DOHH2 (cell line): ENCODE measurements around the gene SLC25A11.
A peak's percentile ranks its signal among the peaks of the same experiment; 100 is the strongest.

ENCODE experiments used
- H3F3A ChIP-seq: fragments of 200-600 bp; sonication (generic), shearing (Covaris generic); 2 replicates; pipeline ENCODE4 v1.6.0; 2016; ENCODE audit warnings: antibody characterized with exemption, mild to moderate bottlenecking; ENCODE audit not compliant: control insufficient read depth, insufficient read depth
- H3K27ac ChIP-seq: fragments of 200-600 bp; sonication (generic); 2 replicates; pipeline ENCODE4 v1.5.1; 2014; ENCODE audit warnings: low read depth, mild to moderate bottlenecking, low read length, moderate library complexity
- H3K27me3 ChIP-seq: fragments of 200-600 bp; sonication (generic); 2 replicates; pipeline ENCODE4 v1.6.1; 2014; ENCODE audit warnings: mild to moderate bottlenecking, low read length, mixed read lengths; ENCODE audit not compliant: control insufficient read depth
- H3K36me3 ChIP-seq: fragments of 200-600 bp; sonication (generic); 2 replicates; pipeline ENCODE4 v1.6.1; 2014; ENCODE audit warnings: mild to moderate bottlenecking, low read length, moderate library complexity, mixed read lengths; ENCODE audit not compliant: control insufficient read depth
- H3K4me1 ChIP-seq: fragments of 200-600 bp; sonication (generic); 2 replicates; pipeline ENCODE4 v1.6.1; 2014; ENCODE audit warnings: mild to moderate bottlenecking, low read length, mixed read lengths; ENCODE audit not compliant: control insufficient read depth
- H3K4me2 ChIP-seq: fragments of 200-600 bp; sonication (generic); 2 replicates; pipeline ENCODE4 v1.6.0; 2014; ENCODE audit warnings: mild to moderate bottlenecking, low read length, moderate library complexity
- H3K4me3 ChIP-seq: fragments of 200-600 bp; sonication (generic); 2 replicates; pipeline ENCODE4 v1.5.1; 2014; ENCODE audit warnings: mild to moderate bottlenecking, low read length, mixed read lengths
- H3K79me2 ChIP-seq: fragments of 200-600 bp; sonication (generic); 2 replicates; pipeline ENCODE4 v1.6.1; 2014; ENCODE audit warnings: mild to moderate bottlenecking, low read length, mixed read lengths; ENCODE audit not compliant: control insufficient read depth
- H3K9me2 ChIP-seq: fragments of 200-600 bp; sonication (generic); replicated peaks from 2 replicates; pipeline ENCODE4 v1.6.1; 2014; ENCODE audit warnings: mild to moderate bottlenecking, low read length, mixed read lengths; ENCODE audit not compliant: control insufficient read depth
- H3K9me3 ChIP-seq: fragments of 200-600 bp; sonication (generic); 2 replicates; pipeline ENCODE4 v1.6.1; 2014; ENCODE audit warnings: antibody characterized with exemption, low read length, mixed read lengths; ENCODE audit not compliant: control insufficient read depth, insufficient read depth
- H4K20me1 ChIP-seq: fragments of 200-600 bp; sonication (generic); 2 replicates; pipeline ENCODE4 v1.6.0; 2014; ENCODE audit warnings: low read depth, mild to moderate bottlenecking, antibody characterized with exemption, low read length, moderate library complexity; ENCODE audit not compliant: control insufficient read depth, insufficient read depth
- EZH2phosphoT487 ChIP-seq: fragments of 200-600 bp; sonication (generic); IDR thresholded peaks from 2 replicates; pipeline ENCODE4 v1.6.1; 2017; ENCODE audit warnings: borderline replicate concordance, mild to moderate bottlenecking, antibody characterized with exemption, low read length, moderate library complexity, mixed read lengths
- TF ChIP-seq, protein P1 (sequence below): fragments of 200-600 bp; sonication (generic); IDR thresholded peaks from one replicate; pipeline ENCODE4 v1.5.1; 2014; ENCODE audit warnings: antibody characterized with exemption, mild to moderate bottlenecking, low read depth, low read length; ENCODE audit not compliant: poor library complexity, severe bottlenecking

Gene SLC25A11

DNA sequence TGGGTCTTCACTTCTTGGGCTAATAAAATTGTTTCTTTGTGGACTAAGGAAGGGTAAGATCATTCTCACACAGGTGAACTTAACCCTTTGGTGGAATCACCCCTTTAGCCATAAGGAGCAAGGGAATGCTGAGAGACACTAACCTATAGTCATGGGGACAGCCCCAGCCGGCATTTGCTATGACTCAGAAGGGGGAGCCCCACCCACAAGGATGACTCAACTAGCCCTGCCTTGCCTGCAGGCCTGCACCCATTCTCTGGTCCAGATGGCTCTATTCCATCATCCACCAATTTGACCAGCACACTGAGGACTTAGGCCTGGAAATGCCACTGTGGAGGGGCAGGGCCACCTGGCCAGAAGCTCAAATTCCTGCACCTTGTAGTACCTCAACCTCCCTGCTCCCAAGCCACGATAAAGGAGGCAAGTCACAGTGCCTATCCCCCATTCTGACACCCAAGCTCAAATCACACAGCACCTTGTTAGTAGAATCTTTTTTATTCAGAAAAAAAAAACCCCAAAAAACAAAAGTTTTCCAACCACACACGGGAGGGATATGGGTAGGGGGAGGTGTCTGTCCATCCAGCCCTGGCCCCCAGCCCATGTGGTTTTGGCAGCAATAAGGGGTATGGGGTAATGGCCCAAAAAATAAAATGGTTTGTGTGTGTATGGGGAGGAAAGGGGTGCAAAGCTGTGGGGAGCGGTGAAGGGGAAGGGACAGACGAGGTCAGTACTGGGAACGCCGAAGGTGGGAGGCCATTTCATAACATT lies 5.5 kb upstream of the SLC25A11 start:
- peak overlapping the region; percentile 50 for H3K4me3 ChIP-seq
- H3K27ac ChIP-seq = peak overlapping the region; percentile 99
- H3K4me1 ChIP-seq = peaks cover 65% of the 10 kb centered on the region
- peaks cover 13% of the 10 kb centered on the region; the same call in 1 of the 2 replicates for H4K20me1 ChIP-seq
- H3F3A ChIP-seq = peaks cover 69% of the 10 kb centered on the region
- TF ChIP-seq, protein P1, sequence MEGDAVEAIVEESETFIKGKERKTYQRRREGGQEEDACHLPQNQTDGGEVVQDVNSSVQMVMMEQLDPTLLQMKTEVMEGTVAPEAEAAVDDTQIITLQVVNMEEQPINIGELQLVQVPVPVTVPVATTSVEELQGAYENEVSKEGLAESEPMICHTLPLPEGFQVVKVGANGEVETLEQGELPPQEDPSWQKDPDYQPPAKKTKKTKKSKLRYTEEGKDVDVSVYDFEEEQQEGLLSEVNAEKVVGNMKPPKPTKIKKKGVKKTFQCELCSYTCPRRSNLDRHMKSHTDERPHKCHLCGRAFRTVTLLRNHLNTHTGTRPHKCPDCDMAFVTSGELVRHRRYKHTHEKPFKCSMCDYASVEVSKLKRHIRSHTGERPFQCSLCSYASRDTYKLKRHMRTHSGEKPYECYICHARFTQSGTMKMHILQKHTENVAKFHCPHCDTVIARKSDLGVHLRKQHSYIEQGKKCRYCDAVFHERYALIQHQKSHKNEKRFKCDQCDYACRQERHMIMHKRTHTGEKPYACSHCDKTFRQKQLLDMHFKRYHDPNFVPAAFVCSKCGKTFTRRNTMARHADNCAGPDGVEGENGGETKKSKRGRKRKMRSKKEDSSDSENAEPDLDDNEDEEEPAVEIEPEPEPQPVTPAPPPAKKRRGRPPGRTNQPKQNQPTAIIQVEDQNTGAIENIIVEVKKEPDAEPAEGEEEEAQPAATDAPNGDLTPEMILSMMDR = no peak
- TF ChIP-seq EZH2phosphoT487 = no peak
- H3K9me3 ChIP-seq = no peaks in the 10 kb centered on the region
- H3K79me2 ChIP-seq = peaks cover 83% of the 10 kb centered on the region
- H3K36me3 ChIP-seq = peaks cover 80% of the 10 kb centered on the region
- no peaks in the 10 kb centered on the region for H3K27me3 ChIP-seq
- H3K9me2 ChIP-seq = no peaks in the 10 kb centered on the region
- peak overlapping the region; percentile 94 for H3K4me2 ChIP-seq

- Histone ChIP-seq H3K4me1 (peaks cover 61% of the 10 kb centered on the region), H3K27ac (peak overlapping the region; percentile 99), H3K9me2 (no peaks in the 10 kb centered on the region), H4K20me1 (peaks cover 13% of the 10 kb centered on the region; the same call in 1 of the 2 replicates), H3K79me2 (peaks cover 80% of the 10 kb centered on the region), H3K27me3 (no peaks in the 10 kb centered on the region), H3K9me3 (no peaks in the 10 kb centered on the region), H3K4me3 (peak overlapping the region; percentile 50), H3F3A (peaks cover 71% of the 10 kb centered on the region), H3K36me3 (peaks cover 81% of the 10 kb centered on the region), H3K4me2 (peak overlapping the region; percentile 94)
- TF ChIP-seq, protein P1 = no peak
- no peak for TF ChIP-seq EZH2phosphoT487
These were observed 4.8 kb upstream of the SLC25A11 start for GRCh38 chr17:4944554-4945175.

- H3K27me3 ChIP-seq = no peaks in the 10 kb centered on the region
- TF ChIP-seq, protein P1 = no peak
- no peak for TF ChIP-seq EZH2phosphoT487
- peaks cover 86% of the 10 kb centered on the region for H3K79me2 ChIP-seq
- peak overlapping the region; percentile 94 for H3K4me2 ChIP-seq
- peaks cover 60% of the 10 kb centered on the region for H3K4me1 ChIP-seq
- H3K4me3 ChIP-seq = peak overlapping the region; percentile 50
- H3F3A ChIP-seq = peaks cover 70% of the 10 kb centered on the region
- peak overlapping the region; percentile 99 for H3K27ac ChIP-seq
- H3K9me2 ChIP-seq = no peaks in the 10 kb centered on the region
- H3K36me3 ChIP-seq = peaks cover 86% of the 10 kb centered on the region
- H3K9me3 ChIP-seq = no peaks in the 10 kb centered on the region
- peaks cover 13% of the 10 kb centered on the region; the same call in 1 of the 2 replicates for H4K20me1 ChIP-seq
These were observed 4.3 kb upstream of the SLC25A11 start for GRCh38 chr17:4944163-4944553.
